Activated naive CD4-positive, alpha-beta T cell treated with anti-CD3 and anti-CD28 coated beads, Interleukin-2, amount 50 U/mL, for 72 hours (primary cell): ENCODE results near the gene MSH3. TPM values are rescaled to one million over a fixed set of nuclear protein-coding genes. Genes with fewer than 3 reads are reported as not detected.

Source experiments
- ATAC-seq, 2 donors: fragments of 150-1000 bp; cut with Tn5 transposase; 2 replicates each; pipeline ENCODE4 v1.10.0; 2021; ENCODE audit warnings: mild to moderate bottlenecking in 2 of 2, moderate library complexity in 2 of 2
- DNase-seq, 2 donors: peaks; one replicate each; pipeline ENCODE4 v3.0.0; 2021 to 2022; ENCODE audit warnings: low spot score in 2 of 2
- H3K27ac Mint-ChIP-seq, 2 donors: one replicate each; pipeline ENCODE4 v1.8.0; 2022; ENCODE audit warnings: mild to moderate bottlenecking in 2 of 2, mixed read lengths in 2 of 2
- H3K36me3 Mint-ChIP-seq, 2 donors: one replicate each; pipeline ENCODE4 v1.8.0; 2022; ENCODE audit warnings: mixed read lengths in 2 of 2
- H3K9me3 Mint-ChIP-seq, 2 donors: one replicate each; pipeline ENCODE4 v1.8.0; 2022; ENCODE audit warnings: mixed read lengths in 2 of 2
- total RNA-seq, 2 donors: library from RNA; stranded (reverse); gene quantifications; one replicate each; pipeline ENCODE4 v1.2.3, GENCODE V29; 2022

Gene MSH3
- total RNA-seq, result 10 to 100 TPM; 22.5 to 23.2 TPM

DNA sequence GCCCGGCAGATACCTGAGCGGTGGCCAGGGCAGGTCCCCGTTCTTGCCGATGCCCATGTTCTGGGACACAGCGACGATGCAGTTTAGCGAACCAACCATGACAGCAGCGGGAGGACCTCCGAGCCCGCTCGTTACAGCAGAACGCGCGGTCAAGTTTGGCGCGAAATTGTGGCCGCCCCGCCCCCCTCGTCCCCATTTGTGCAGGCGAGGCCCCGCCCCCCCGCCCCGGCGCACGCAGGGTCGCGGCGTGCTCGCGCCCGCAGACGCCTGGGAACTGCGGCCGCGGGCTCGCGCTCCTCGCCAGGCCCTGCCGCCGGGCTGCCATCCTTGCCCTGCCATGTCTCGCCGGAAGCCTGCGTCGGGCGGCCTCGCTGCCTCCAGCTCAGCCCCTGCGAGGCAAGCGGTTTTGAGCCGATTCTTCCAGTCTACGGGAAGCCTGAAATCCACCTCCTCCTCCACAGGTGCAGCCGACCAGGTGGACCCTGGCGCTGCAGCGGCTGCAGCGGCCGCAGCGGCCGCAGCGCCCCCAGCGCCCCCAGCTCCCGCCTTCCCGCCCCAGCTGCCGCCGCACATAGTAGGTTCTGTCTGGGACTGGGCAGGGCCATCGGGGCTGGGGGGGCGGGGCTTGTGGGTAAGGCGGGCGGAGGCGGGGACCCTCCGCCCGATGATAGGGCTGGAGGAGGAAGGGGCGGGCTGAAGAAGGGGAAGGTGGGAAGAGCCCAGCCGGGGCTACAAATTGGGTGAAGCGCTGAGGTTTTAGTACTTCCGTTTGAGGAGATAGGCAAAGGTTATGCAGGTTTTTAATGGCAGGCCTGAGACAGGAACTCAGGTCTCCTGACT is at the start of gene MSH3, which contains the start of gene DHFR:
TSS of gene MSH3 (plus strand) at position 262 of the 840 bp plus-strand sequence. CDS start at position 338, 76 bp downstream.
TSS of gene DHFR (minus strand) at position 593 of the 840 bp plus-strand sequence. CDS start at position 99, 494 bp downstream.
- H3K27ac Mint-ChIP-seq, result peak within 1 kb of the TSS; percentile 92 to 93
- ATAC-seq (peak; percentile 69 to 78), DNase-seq (peak; percentile 85 to 87)
- H3K36me3 Mint-ChIP-seq, result peaks cover 26 to 33% of the 10 kb centered on the region in 2 donors
- H3K9me3 Mint-ChIP-seq, result no peaks in the 10 kb centered on the region

DNA sequence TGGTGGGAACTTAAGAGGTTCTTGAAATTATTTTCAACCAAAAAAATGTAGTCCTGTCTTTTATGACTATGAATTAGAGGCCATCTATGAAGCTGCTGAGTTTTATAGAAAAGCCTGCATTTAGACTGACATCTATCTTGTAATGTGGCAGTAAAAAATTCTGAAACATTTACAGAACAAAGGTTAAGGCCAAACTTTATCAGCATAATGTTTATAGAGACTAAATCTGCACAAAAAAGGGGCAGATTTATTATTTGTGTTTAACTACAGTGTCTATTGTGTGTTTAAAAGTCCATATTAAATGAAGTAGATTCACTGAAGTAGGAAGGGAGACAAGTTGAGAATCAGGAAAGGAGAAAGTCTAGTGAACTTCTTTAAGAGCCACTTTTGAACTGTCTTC is 47.1 kb upstream of the MSH3 start:
- no peak for ATAC-seq
- no peak overlapping the region for H3K27ac Mint-ChIP-seq
- no peak for DNase-seq
- H3K9me3 Mint-ChIP-seq, result peaks cover 3 to 5% of the 10 kb centered on the region in 2 donors
- H3K36me3 Mint-ChIP-seq, result peaks cover 4 to 10% of the 10 kb centered on the region in 2 donors

DNA sequence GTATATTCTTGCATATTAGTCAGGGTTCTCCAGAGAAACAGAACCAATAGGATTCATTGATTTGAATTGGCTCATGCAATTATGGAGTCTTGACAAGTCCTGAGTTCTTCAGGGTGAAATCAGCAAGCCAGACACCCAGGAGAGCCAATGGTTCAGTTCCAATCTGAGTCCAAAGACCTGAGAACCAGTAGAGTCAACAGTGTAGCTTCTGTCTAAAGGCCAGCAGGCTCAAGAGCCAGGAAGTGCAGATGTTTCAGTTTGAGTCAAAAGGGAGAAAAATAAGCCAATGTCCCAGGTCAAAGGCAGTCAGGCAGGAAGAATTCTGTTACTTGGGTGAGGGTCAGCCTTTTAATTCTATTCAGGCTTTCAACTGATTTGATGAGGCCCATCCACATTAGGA is 46.6 kb upstream of the MSH3 start:
- no peak overlapping the region for H3K27ac Mint-ChIP-seq
- H3K9me3 Mint-ChIP-seq, result peaks cover 3 to 5% of the 10 kb centered on the region in 2 donors
- peaks cover 4 to 10% of the 10 kb centered on the region in 2 donors for H3K36me3 Mint-ChIP-seq
- DNase-seq (no peak), ATAC-seq (no peak)

DNA sequence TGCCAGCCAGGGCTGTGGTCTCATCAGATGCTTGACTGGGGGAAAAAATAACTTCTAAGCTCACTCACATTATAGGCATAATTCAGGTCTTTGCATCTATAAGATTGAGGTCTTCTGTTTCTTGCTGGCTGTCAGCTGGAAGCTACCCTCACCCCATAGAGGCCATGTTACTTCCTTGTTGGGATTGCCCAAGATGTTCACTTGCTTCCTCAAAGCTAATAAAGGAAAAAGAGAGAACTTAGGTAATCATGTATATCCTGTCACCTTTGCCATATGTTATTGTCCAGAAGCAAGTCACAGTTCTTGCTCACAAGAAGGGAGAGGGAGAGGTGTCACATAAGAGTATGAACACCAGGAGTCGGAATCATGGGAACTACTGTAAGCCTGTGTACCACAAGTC is 45.7 kb upstream of the MSH3 start:
- ATAC-seq, result no peak
- Mint-ChIP-seq H3K9me3 (peaks cover 3 to 5% of the 10 kb centered on the region in 2 donors), H3K36me3 (peaks cover 4 to 10% of the 10 kb centered on the region in 2 donors), H3K27ac (no peak overlapping the region)
- DNase-seq, result no peak

DNA sequence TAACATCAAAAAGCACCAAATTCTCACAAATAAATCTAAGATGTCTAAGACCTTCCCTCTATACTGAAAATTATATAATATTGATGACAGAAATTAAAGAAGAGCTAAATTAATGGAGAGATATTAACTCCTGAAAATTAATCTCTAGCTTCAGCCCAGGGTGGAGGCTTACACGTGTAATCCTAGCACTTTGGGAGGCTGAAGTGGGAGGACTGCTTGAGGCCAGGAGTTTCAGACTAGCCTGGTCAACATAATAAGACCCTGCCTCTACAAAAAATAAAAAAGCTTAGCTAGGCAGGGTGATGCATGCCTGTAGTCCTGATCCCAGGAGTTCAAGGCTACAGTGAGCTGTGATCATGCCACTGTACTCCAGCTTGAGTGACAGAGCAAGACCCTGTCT is 44.8 kb upstream of the MSH3 start:
- Mint-ChIP-seq H3K36me3 (peaks cover 4 to 10% of the 10 kb centered on the region in 2 donors), H3K9me3 (peaks cover 3 to 5% of the 10 kb centered on the region in 2 donors), H3K27ac (no peak overlapping the region)
- DNase-seq (no peak), ATAC-seq (no peak)

DNA sequence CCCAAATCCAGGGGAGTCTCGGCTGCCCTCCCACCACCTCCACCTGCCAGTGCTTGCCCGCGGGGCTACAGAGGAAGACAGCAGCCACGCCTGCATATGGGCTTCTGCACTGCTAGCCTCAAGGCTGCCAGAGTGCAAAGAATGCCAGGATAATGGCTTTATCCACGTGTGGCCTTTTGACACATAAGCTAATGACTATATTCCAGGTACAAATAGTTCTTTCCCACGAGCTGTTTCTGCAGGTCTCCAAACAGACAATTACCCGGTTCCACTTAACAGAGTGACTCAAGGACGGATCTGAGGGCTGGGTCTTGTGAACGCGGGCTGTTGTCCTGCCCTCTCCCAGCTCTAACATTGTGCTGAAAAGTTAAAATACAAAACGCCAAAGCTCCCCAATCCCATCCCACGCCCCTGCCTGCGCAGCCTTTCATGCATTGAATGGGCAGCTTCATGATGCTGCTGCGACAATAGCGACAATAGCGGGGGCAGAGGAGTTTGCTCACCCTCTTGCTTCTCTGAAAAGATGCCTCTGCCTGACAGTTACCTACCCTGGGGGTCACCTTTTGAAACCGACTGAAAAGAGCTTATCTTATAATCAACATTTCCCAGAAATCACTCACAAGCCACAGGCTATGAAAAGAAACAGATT is 39.1 kb upstream of the MSH3 start:
- Mint-ChIP-seq H3K9me3 (peaks cover 0 to 3% of the 10 kb centered on the region in 2 donors), H3K36me3 (peaks cover 2 to 5% of the 10 kb centered on the region in 2 donors), H3K27ac (no peak overlapping the region)
- no peak for ATAC-seq
- DNase-seq, result no peak

DNA sequence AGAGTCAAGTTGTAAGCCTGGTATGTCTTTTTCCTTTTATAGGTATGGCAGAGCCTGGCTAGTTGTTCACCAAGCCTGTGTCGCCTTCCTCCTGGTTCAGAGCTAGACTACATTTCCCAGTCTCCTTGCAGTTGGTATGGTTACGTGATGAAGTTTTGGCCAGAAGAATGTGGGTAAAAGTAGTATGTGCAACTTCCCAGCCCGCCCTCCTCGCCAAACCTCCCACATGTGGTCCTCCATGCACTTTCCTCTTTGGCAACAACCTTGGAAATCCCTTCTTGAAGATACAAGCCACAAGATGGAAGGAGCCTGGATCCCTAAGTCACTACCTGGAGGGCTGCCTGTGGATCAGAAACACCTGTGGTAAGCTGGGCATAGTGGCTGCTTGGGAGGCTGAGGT is 36.0 kb upstream of the MSH3 start:
- DNase-seq (no peak), ATAC-seq (no peak)
- Mint-ChIP-seq H3K27ac (no peak overlapping the region), H3K9me3 (no peaks in the 10 kb centered on the region), H3K36me3 (peaks cover 8 to 18% of the 10 kb centered on the region in 2 donors)

DNA sequence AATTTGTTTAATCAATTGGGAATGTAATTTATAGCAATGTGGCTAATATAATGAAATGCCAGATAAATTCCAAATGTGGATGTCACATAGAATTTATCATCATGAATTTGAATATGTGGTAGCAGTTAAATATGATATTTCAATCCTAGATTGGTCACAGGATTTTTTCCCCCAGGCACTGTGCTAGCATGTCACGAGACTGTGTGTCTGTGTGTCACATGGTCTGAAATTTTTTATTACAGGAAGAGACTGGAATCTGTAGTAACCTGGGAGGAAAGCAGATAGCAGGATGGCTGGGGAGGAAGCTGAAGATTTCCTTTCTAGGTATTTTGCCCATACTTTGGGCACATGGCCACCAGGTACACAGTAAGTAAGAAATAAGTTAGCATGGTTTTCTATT is 35.4 kb upstream of the MSH3 start:
- ATAC-seq (no peak), DNase-seq (no peak)
- H3K36me3 Mint-ChIP-seq, result peaks cover 8 to 18% of the 10 kb centered on the region in 2 donors
- no peak overlapping the region for H3K27ac Mint-ChIP-seq
- no peaks in the 10 kb centered on the region for H3K9me3 Mint-ChIP-seq

DNA sequence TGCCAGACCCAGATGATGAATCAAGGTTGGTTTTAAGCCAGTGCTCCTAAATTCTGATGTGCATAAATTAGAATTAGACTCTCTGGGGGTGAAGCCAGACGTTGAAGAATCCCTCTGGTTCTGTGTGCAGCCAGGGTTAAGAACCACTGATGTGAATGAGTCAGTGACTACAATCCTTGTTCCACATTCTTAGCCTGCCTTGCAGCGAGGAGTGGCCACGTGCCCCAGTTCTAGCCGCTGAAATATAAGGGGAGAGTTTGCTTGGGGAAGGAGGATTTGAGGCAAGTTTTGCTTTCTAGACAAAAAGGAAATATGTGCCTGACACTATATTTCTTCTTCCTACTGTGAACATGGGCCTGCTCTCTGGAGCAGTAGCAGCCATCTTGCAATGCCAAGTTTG is 34.2 kb upstream of the MSH3 start:
- Mint-ChIP-seq H3K27ac (no peak overlapping the region), H3K36me3 (peaks cover 8 to 18% of the 10 kb centered on the region in 2 donors), H3K9me3 (no peaks in the 10 kb centered on the region)
- ATAC-seq, result no peak
- no peak for DNase-seq

DNA sequence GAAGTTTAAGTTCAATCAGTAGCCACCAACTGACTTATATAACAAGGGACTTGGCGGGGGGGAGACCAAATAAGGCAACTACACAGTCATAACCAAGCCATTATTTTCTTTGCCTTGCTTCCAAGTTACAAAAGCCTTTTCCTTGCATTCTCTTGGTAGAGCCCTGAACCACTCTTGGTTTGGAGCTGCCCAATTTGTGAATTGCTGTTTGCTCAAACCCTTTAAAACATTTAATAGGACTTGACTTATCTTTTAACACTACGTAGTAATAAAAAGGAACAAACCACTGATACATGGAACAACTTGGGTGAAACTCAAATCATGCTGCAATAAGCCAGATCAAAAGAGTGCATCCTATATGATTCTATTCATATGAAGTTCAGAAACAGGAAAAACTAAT is 31.7 kb upstream of the MSH3 start:
- DNase-seq (no peak), ATAC-seq (no peak)
- Mint-ChIP-seq H3K9me3 (no peaks in the 10 kb centered on the region), H3K27ac (no peak overlapping the region), H3K36me3 (peaks cover 8 to 18% of the 10 kb centered on the region in 2 donors)

DNA sequence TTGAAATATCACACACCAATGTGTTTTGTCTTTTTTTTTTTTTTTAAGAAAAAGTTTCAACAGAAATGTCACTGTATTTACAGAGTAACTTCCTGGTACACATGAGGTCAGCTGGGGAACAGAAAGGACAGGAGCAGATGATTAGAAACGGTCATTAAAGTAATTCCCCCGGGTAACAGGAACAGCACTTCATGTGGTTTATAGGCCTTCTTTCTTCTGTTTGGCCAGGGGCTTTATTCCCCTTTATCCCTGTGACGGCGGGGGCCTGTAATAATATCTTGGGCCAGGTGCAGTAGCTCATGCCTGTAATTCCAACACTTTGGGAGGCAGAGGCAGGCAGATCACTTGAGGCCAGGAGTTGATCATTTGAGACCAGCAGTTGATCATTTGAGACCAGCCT is 30.5 kb upstream of the MSH3 start:
- DNase-seq (no peak), ATAC-seq (no peak)
- Mint-ChIP-seq H3K27ac (no peak overlapping the region), H3K36me3 (peaks cover 8 to 18% of the 10 kb centered on the region in 2 donors), H3K9me3 (no peaks in the 10 kb centered on the region)

DNA sequence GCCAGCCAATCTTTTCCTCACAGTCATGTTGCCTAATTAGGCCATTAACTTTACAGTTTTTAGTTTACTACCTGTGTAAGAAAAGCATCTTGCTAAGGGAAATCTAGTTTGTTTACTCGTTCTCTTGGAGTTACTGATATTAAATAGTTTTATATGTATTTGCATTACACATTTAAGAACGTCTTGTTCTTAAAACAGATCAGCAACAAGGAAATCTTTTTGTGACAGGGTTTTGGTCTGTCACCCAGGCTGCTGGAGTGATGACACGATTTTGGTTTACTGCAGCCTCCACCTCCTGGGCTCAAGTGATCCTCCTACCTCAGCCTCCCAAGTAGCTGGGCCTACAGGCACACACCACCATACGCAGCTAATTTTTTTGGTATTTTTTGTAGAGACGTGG is 29.2 kb upstream of the MSH3 start:
- no peak for ATAC-seq
- DNase-seq, result no peak
- Mint-ChIP-seq H3K27ac (no peak overlapping the region), H3K36me3 (peaks cover 14 to 24% of the 10 kb centered on the region in 2 donors), H3K9me3 (no peaks in the 10 kb centered on the region)

DNA sequence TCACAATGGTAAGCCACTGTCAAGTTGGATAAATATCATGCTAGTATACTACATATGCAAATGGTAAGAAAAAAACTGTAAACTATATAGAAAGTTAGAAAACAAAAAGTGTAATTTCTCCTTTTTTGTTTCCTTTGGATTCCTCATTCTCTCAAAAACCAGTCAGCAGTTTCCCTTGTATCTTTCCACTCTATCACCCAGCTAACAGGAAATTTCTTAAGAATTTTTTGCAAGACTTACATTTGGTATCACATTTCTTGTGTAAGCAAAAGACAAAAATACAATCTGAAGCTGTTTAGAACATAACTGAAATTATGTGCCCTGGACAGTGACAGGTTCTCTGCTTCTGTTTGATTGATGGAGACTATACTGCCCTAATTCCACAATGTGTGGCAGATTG is 25.2 kb upstream of the MSH3 start:
- ATAC-seq, result no peak
- Mint-ChIP-seq H3K36me3 (peaks cover 7 to 37% of the 10 kb centered on the region in 2 donors), H3K9me3 (no peaks in the 10 kb centered on the region), H3K27ac (no peak overlapping the region)
- DNase-seq, result no peak

DNA sequence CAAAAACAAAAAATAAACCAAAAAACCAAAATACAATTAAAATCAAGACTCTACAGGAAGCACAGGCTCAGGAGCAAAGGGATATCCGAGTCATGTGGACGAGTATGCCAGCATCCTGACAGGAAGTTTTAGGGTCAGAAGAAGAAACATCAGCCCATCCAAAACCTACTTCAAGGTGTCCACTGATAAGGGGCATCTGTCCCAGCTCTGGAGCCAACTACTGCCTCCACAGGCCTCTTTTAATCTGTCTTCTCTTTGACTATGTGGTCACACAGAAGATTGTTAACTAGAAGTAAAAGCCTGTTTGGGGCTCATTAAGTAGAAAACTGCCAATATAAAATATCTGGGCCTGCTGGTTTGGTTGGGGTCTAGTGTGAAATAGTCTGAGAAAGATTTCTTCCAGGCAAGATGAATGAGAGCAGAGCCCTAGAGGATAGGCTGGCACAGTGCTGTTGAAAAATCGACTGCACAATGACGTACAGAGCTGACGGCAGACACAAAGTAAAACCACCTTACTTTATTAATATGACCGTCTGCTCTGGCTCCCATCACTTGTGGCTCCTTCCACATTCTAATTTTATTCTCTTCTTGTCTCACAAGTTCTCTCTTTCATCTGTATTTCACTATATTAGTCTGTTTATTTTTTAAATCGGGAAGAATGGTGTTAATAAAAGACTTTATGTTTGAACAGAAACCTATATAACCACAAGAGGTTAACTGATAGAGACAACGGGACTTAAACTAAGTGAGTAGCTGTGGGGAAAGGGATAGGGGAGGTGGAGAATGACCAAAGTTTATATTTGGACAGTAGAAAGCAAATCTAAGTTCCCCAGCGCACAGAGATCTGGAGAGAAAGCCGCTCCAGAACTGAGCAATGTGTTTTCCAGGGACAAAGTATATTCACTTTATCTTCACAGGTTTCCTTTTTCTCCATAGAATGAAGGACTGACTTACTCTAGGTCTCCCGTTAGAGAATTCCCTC is 22.9 kb upstream of the MSH3 start:
- Mint-ChIP-seq H3K27ac (peak overlapping the region in 1 of 2 donors; percentile 22), H3K36me3 (peaks cover 7 to 44% of the 10 kb centered on the region in 2 donors), H3K9me3 (no peaks in the 10 kb centered on the region)
- DNase-seq (no peak), ATAC-seq (no peak)

DNA sequence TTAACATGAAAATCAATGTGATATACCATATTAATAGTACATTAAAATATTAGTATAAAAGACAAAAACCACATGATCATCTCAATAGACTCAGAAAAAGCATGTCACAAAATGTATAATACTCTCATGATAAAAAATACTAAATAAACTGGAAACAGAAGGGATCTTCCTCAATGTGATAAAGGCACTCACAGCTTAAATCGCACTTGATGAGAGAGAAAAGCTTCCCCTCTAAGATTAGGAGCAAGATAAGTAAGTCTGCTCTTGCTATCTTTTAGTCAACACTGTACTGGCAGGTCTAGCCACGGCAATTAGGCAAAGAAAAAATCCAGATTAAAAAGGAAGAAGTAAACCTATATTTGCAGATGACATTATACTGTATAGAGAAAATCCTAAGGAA is 21.8 kb upstream of the MSH3 start:
- DNase-seq (no peak), ATAC-seq (no peak)
- H3K27ac Mint-ChIP-seq, result no peak overlapping the region
- no peaks in the 10 kb centered on the region for H3K9me3 Mint-ChIP-seq
- H3K36me3 Mint-ChIP-seq, result peaks cover 7 to 51% of the 10 kb centered on the region in 2 donors

DNA sequence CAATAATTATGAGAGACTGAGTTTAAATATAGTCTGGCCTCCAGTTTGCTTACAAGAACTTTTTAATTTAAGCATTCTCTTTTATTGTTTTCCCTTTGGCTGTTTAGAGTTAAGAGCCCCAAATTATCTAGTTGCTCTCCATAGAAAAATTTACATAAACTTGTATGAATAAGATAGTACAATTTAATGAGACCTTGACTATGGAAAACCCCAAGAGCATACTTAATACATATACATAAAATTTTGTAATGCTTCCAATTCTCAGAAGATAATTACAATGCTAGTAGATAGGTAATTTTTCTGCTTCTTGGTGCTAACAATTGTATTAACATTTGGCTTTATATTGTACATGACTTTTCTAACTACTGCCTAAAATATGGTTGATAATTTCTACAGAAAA is 20.3 kb upstream of the MSH3 start:
- peaks cover 11 to 63% of the 10 kb centered on the region in 2 donors for H3K36me3 Mint-ChIP-seq
- H3K27ac Mint-ChIP-seq, result no peak overlapping the region
- no peaks in the 10 kb centered on the region for H3K9me3 Mint-ChIP-seq
- ATAC-seq, result no peak
- DNase-seq, result no peak
